ENCODE measurements around the gene S100A2.
"Not testable (repeated sequence)": the region's sequence is repeated elsewhere in the genome, so short reads cannot be mapped to it uniquely, and the experiment has no call there.

S100A2 gene

GRCh38 chr1:153563991-153564390 lies 1.7 kb downstream of the S100A2 start:
- no peak for DNase-seq (ENCODE audit: low read depth)

GRCh38 chr1:153563483-153563901 lies 2.2 kb downstream of the S100A2 start:
- DNase-seq (ENCODE audit: low read depth), result no peak

- DNase-seq (ENCODE audit: low read depth), result not testable (repeated sequence)
Observed at GRCh38 chr1:153562021-153562420, 3.6 kb downstream of the S100A2 start.

- no peak for DNase-seq (ENCODE audit: low read depth)
Observed at GRCh38 chr1:153561466-153561985, 4.1 kb downstream of the S100A2 start.

GRCh38 chr1:153560771-153561465 lies 4.7 kb downstream of the S100A2 start:
- no peak for DNase-seq (ENCODE audit: low read depth)

GRCh38 chr1:153560241-153560640 lies 5.4 kb downstream of the S100A2 start:
- no peak for DNase-seq (ENCODE audit: low read depth)

GRCh38 chr1:153557877-153558276 lies 7.8 kb downstream of the S100A2 start:
- DNase-seq (ENCODE audit: low read depth), result no peak

GRCh38 chr1:153556348-153556747 lies 9.3 kb downstream of the S100A2 start:
- DNase-seq (ENCODE audit: low read depth), result no peak

- no peak for DNase-seq (ENCODE audit: low read depth)
Observed at GRCh38 chr1:153553830-153554541, 11.7 kb downstream of the S100A2 start.

GRCh38 chr1:153553096-153553495 lies 12.5 kb downstream of the S100A2 start:
- no peak for DNase-seq (ENCODE audit: low read depth)

- no peak for DNase-seq (ENCODE audit: low read depth)
Observed at GRCh38 chr1:153552335-153552734, 13.3 kb downstream of the S100A2 start.

GRCh38 chr1:153550827-153551500 lies 14.7 kb downstream of the S100A2 start:
- DNase-seq (ENCODE audit: low read depth), result no peak

GRCh38 chr1:153550398-153550758 lies 15.3 kb downstream of the S100A2 start:
- DNase-seq (ENCODE audit: low read depth), result no peak

GRCh38 chr1:153549741-153550397 lies 15.8 kb downstream of the S100A2 start:
- DNase-seq (ENCODE audit: low read depth), result no peak

GRCh38 chr1:153548722-153549688 lies 16.6 kb downstream of the S100A2 start, which contains the start of gene S100A3:
Gene S100A3, minus strand, starts transcription at chr1:153549258. Its CDS starts 773 bp downstream, at chr1:153548485.
- peak; percentile 96 for DNase-seq (ENCODE audit: low read depth)

GRCh38 chr1:153547560-153548551 lies 17.8 kb downstream of the S100A2 start:
- DNase-seq (ENCODE audit: low read depth), result no peak

GRCh38 chr1:153546796-153547559 lies 18.7 kb downstream of the S100A2 start:
- no peak for DNase-seq (ENCODE audit: low read depth)

- no peak for DNase-seq (ENCODE audit: low read depth)
Observed at GRCh38 chr1:153546371-153546770, 19.3 kb downstream of the S100A2 start.
